ENCODE results near the gene CPHXL2.

GRCh38 chr16:75667503-75667902 is 9.3 kb downstream of the CPHXL2 start:
- TF ChIP-seq POLR2AphosphoS5 (IDR thresholded peaks at IDR 0.05; ENCODE audit: low read depth) (no peak), CREB1 (CRISPR knock-in tag; IDR thresholded peaks at IDR 0.05; ENCODE audit: low read depth) (no peak), CTCF (conservative IDR thresholded peaks at IDR 0.05; ENCODE audit: low read depth in 2 of 2) (no peak), REST (IDR thresholded peaks at IDR 0.05; ENCODE audit: unreplicated experiment) (no peak), NANOG (IDR thresholded peaks at IDR 0.05; ENCODE audit: borderline replicate concordance) (no peak), EZH2 (IDR thresholded peaks at IDR 0.05; ENCODE audit: low read depth, unreplicated experiment) (no peak), JUNB (IDR thresholded peaks at IDR 0.05; ENCODE audit: unreplicated experiment) (no peak)

Measured in GM23338 (cell line).